NT2/D1 (cell line): ENCODE results near the gene RAD51AP1.

Experiments
- YY1 ChIP-seq: IDR thresholded peaks from 2 replicates; pipeline ENCODE4 v1.6.1; 2011; ENCODE audit not compliant: insufficient read length, insufficient read depth
- ZNF274 ChIP-seq: IDR thresholded peaks from 2 replicates; pipeline ENCODE4 v1.6.1; 2011; ENCODE audit warnings: mild to moderate bottlenecking, low read depth, low read length

- TF ChIP-seq ZNF274 (no peak), YY1 (no peak)
These were observed 19.5 kb downstream of the RAD51AP1 start for GRCh38 chr12:4558171-4558570.
